Ishikawa (cell line): ENCODE results near the gene CTTN.

ENCODE experiments used
- CEBPB ChIP-seq: IDR thresholded peaks from 2 replicates; pipeline ENCODE4 v1.6.1; 2012
- CREB1 ChIP-seq: IDR thresholded peaks from 2 replicates; pipeline ENCODE4 v1.6.1; 2012; ENCODE audit warnings: low read depth
- EGR1 ChIP-seq: IDR thresholded peaks from 2 replicates; pipeline ENCODE4 v1.6.1; 2012
- EP300 ChIP-seq: IDR thresholded peaks from 2 replicates; pipeline ENCODE4 v1.6.1; 2012; ENCODE audit warnings: borderline replicate concordance
- FOXM1 ChIP-seq: IDR thresholded peaks from 2 replicates; pipeline ENCODE4 v1.6.1; 2012; ENCODE audit warnings: low read depth, borderline replicate concordance
- MAX ChIP-seq: IDR thresholded peaks from 2 replicates; pipeline ENCODE4 v1.6.1; 2012
- NFIC ChIP-seq: IDR thresholded peaks from 2 replicates; pipeline ENCODE4 v1.6.1; 2012
- RAD21 ChIP-seq: IDR thresholded peaks from 2 replicates; pipeline ENCODE4 v1.6.1; 2012; ENCODE audit warnings: low read depth
- REST ChIP-seq: IDR thresholded peaks from 2 replicates; pipeline ENCODE4 v1.6.1; 2012; ENCODE audit warnings: low read depth, mild to moderate bottlenecking
- TAF1 ChIP-seq: IDR thresholded peaks from 2 replicates; pipeline ENCODE4 v1.6.1; 2012; ENCODE audit warnings: low read depth, mild to moderate bottlenecking
- TCF12 ChIP-seq: IDR thresholded peaks from 2 replicates; pipeline ENCODE4 v1.6.1; 2012; ENCODE audit warnings: low read depth
- TEAD4 ChIP-seq: IDR thresholded peaks from 2 replicates; pipeline ENCODE4 v1.6.1; 2012
- USF1 ChIP-seq: IDR thresholded peaks from 2 replicates; pipeline ENCODE4 v1.6.1; 2012
- YY1 ChIP-seq: IDR thresholded peaks from 2 replicates; pipeline ENCODE4 v1.6.1; 2012; ENCODE audit warnings: low read depth
- ZBTB7A ChIP-seq: IDR thresholded peaks from 2 replicates; pipeline ENCODE4 v1.6.1; 2012; ENCODE audit warnings: low read depth

CTTN gene

GRCh38 chr11:70358753-70359152 is 39.6 kb upstream of the CTTN start:
- TF ChIP-seq TCF12 (no peak), REST (no peak), YY1 (no peak), TAF1 (no peak), EP300 (no peak), NFIC (no peak), ZBTB7A (no peak), FOXM1 (no peak), USF1 (no peak), RAD21 (no peak), TEAD4 (no peak), CREB1 (no peak), EGR1 (no peak), MAX (no peak), CEBPB (no peak)

- no peak for TF ChIP-seq YY1
- no peak for TF ChIP-seq TEAD4
- no peak for TF ChIP-seq TAF1
- no peak for TF ChIP-seq REST
- no peak for TF ChIP-seq ZBTB7A
- TF ChIP-seq USF1, result no peak
- no peak for TF ChIP-seq EGR1
Observed at GRCh38 chr11:70359451-70360205, 38.7 kb upstream of the CTTN start.

GRCh38 chr11:70360211-70360610 is 38.1 kb upstream of the CTTN start:
- TF ChIP-seq CREB1, result no peak
- no peak for TF ChIP-seq EGR1
- TF ChIP-seq NFIC, result peak; percentile 40
- TF ChIP-seq YY1, result no peak
- no peak for TF ChIP-seq EP300
- TF ChIP-seq REST, result no peak
- no peak for TF ChIP-seq MAX
- TF ChIP-seq USF1, result no peak
- no peak for TF ChIP-seq ZBTB7A

GRCh38 chr11:70364178-70364577 is 34.2 kb upstream of the CTTN start:
- TF ChIP-seq EGR1 (no peak), REST (no peak), FOXM1 (no peak), YY1 (no peak), ZBTB7A (no peak), NFIC (no peak), TCF12 (no peak), TAF1 (no peak), TEAD4 (no peak), USF1 (no peak), EP300 (no peak), CEBPB (no peak), RAD21 (no peak), MAX (no peak), CREB1 (no peak)
